ENCODE measurements around the gene HBB. TPM values are rescaled to one million over a fixed set of nuclear protein-coding genes. Genes with fewer than 3 reads are reported as not detected.

HBB gene
- 550 TPM for total RNA-seq

GRCh38 chr11:5226732-5227310 is at the start of gene HBB:
HBB (minus strand) TSS chr11:5227071; CDS start chr11:5227021, 50 bp downstream.

GRCh38 chr11:5269715-5270147 is 42.9 kb upstream of the HBB start, which contains the start of gene HBE1:
HBE1 (minus strand) TSS chr11:5269945; CDS start chr11:5269890, 55 bp downstream.

GRCh38 chr11:5254646-5255413 is 28.0 kb upstream of the HBB start, which contains the start of gene HBG2:
HBG2 (minus strand) TSS chr11:5254781; CDS start chr11:5254728, 53 bp downstream.

GRCh38 chr11:5249807-5250396 is 23.0 kb upstream of the HBB start, which contains the start of gene HBG1:
HBG1 (minus strand) TSS chr11:5249857; CDS start chr11:5249804, 53 bp downstream.

GRCh38 chr11:5234381-5234834 is 7.5 kb upstream of the HBB start, which contains the start of gene HBD:
HBD (minus strand) TSS chr11:5234483; CDS start chr11:5234433, 50 bp downstream.

GRCh38 chr11:5200582-5200981 is 26.3 kb downstream of the HBB start, which contains the start of gene OR51V1:
OR51V1 (minus strand) TSS chr11:5200682; CDS start chr11:5200682, 0 bp downstream.

Other genes starting within 250 kb of the HBB start
- gene OR51L1, start 232.2 kb downstream of the HBB start, total RNA-seq: not detected
- gene OR52J3, start 180.5 kb downstream of the HBB start, total RNA-seq: not detected
- gene OR52E2, start 167.4 kb downstream of the HBB start, total RNA-seq: not detected
- not detected for gene OR52E1, start 157.5 kb downstream of the HBB start, total RNA-seq
- not detected for gene OR52A5, start 88.7 kb downstream of the HBB start, total RNA-seq
- gene OR52A1, start 72.3 kb downstream of the HBB start, total RNA-seq: not detected
- gene OR51V1, start 26.4 kb downstream of the HBB start, total RNA-seq: not detected
- gene HBD, start 7.4 kb upstream of the HBB start, total RNA-seq: not detected
- 3.5 TPM for gene HBG1, start 22.8 kb upstream of the HBB start, total RNA-seq
- 2,344 TPM for gene HBG2, start 27.7 kb upstream of the HBB start, total RNA-seq
- gene HBE1, start 42.9 kb upstream of the HBB start, total RNA-seq: 13.8 TPM
- gene OR51B4, start 74.9 kb upstream of the HBB start, total RNA-seq: not detected
- 0.46 TPM for gene OR51B2, start 97.2 kb upstream of the HBB start, total RNA-seq
- gene OR51B5, start 116.5 kb upstream of the HBB start, total RNA-seq: 0.46 TPM
- gene OR51B6, start 124.4 kb upstream of the HBB start, total RNA-seq: not detected
- gene OR51M1, start 156.7 kb upstream of the HBB start, total RNA-seq: not detected
- not detected for gene OR51Q1, start 195.0 kb upstream of the HBB start, total RNA-seq
- gene OR51I1, start 214.4 kb upstream of the HBB start, total RNA-seq: not detected
- not detected for gene OR51I2, start 222.3 kb upstream of the HBB start, total RNA-seq

Measured in diencephalon (tissue), 1 donor.